Measurements from ENCODE around the gene OTOP2. TPM values are rescaled to one million over a fixed set of nuclear protein-coding genes. Genes with fewer than 3 reads are reported as not detected.

The OTOP2 gene
- total and polyA plus RNA-seq, 10 of the 15 experiments (the other 5 are each of a cell fraction or from before 2014, with no cell fraction given) = not detected

- TF ChIP-seq MYC (IDR thresholded peaks at IDR 0.05; ENCODE audit: insufficient read depth, insufficient read length, insufficient replicate concordance, low read length, severe bottlenecking) = no peak
- no peak for TF ChIP-seq PML (IDR thresholded peaks at IDR 0.05; ENCODE audit: low read length)
Observed at GRCh38 chr17:74892974-74893911, 30.8 kb upstream of the OTOP2 start, which contains the start of gene FADS6 (continued).

GRCh38 chr17:74893936-74894671 is 30.0 kb upstream of the OTOP2 start:
- Histone ChIP-seq H3K9ac (ENCODE audit: control insufficient read depth, insufficient read depth, low read length) (no peak overlapping the region), H3K27ac (ENCODE audit: control insufficient read depth, insufficient read depth) (no peak overlapping the region), H3K4me1 (ENCODE audit: control insufficient read depth, insufficient read depth, low read length) (no peaks in the 10 kb centered on the region), H3K4me3 (no peak overlapping the region), H3K79me2 (ENCODE audit: control insufficient read depth, insufficient read depth, low read length) (no peaks in the 10 kb centered on the region), H2AFZ (ENCODE audit: control insufficient read depth, low read depth, low read length) (no peak overlapping the region), H3K9me3 (replicated peaks; ENCODE audit: control insufficient read depth, insufficient read depth, low read length) (no peaks in the 10 kb centered on the region), H3K27me3 (replicated peaks in 1 of 2; ENCODE audit: control insufficient read depth in 2 of 2, insufficient read depth in 2 of 2, low read length in 1 of 2) (peaks cover 4 to 10% of the 10 kb centered on the region in 2 experiments), H4K20me1 (ENCODE audit: control insufficient read depth, insufficient read depth) (no peaks in the 10 kb centered on the region), H3K36me3 (ENCODE audit: control insufficient read depth in 2 of 2, insufficient read depth in 2 of 2, low read length in 1 of 2) (no peaks in the 10 kb centered on the region), H3K4me2 (ENCODE audit: control insufficient read depth, insufficient read depth) (no peak overlapping the region)
- ChIA-PET RAD21 (ENCODE audit: unreplicated experiment) (no interaction called here), SMC1A (ENCODE audit: uncharacterized antibody, unreplicated experiment) (no interaction called here), CTCF (interaction anchor here (0.9 to 1.5 kb wide), 4 partner anchors 20 to 402 kb away, joined by 3 read pairs; no protein-coding TSS in a partner anchor), POLR2A (no interaction called here)
- 28% methylated on average over 14 of the region's 22 CpGs for WGBS (ENCODE audit: insufficient coverage, insufficient replicate concordance, low lambda C conversion rate, missing lambda C conversion rate)
- no peak for ATAC-seq
- intact Hi-C loops (cut with micrococcal nuclease; ENCODE audit: unreplicated experiment) = no loop called here
- in situ Hi-C loops (cut with MboI) = no loop called here
- no peak for TF ChIP-seq BHLHE40 (IDR thresholded peaks at IDR 0.05; ENCODE audit: borderline replicate concordance in 1 of 2, low read depth in 2 of 2, low read length in 1 of 2)
- no peak for TF ChIP-seq MEF2A (IDR thresholded peaks at IDR 0.05; ENCODE audit: insufficient read depth, low read depth, low read length)
- no peak for TF ChIP-seq MAX (IDR thresholded peaks at IDR 0.05; ENCODE audit: low read depth, low read length)
- no peak for TF ChIP-seq BCL3 (IDR thresholded peaks at IDR 0.05; ENCODE audit: borderline replicate concordance, insufficient read depth, low read depth, low read length, poor library complexity, severe bottlenecking)
- TF ChIP-seq KAT2A (conservative IDR thresholded peaks at IDR 0.05; ENCODE audit: control insufficient read depth, low read depth, low read length) = no peak
- no peak for TF ChIP-seq POLR2AphosphoS2 (IDR thresholded peaks at IDR 0.05; ENCODE audit: low read depth, low read length)
- TF ChIP-seq ZNF217 (IDR thresholded peaks at IDR 0.05) = no peak
- no peak for FAIRE-seq
- no TSS peak for BruUV-seq (replicated peaks)
- no peak for DNase-seq (ENCODE audit: low read depth, low spot score)

Measured in GM12878 (cell line).